ENCODE data around the gene AQP12B.
"Not testable (repeated sequence)": the region's sequence is repeated elsewhere in the genome, so short reads cannot be mapped to it uniquely, and the experiment has no call there.

AQP12B gene

GRCh38 chr2:240701091-240701735 lies 18.5 kb upstream of the AQP12B start:
- no peak for DNase-seq

DNA sequence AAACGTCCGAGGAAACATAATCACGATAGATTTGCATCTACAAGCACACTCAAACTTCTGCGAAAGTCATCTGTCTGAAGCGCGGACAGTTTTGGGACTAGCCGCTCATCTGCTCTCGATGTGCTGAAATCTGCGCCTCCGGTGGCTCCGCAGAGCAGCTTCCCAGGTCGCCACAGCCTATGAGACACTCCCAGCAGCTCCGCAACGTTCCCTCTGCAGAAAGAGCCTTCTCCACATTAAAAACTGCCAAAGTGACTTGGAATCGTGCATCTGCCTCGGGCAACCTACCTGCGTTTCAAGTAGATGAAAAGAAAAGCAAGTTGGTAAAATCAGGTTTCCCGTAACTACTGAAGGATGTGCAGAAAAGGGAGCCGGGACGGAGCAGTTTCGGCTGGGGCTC lies 17.9 kb upstream of the AQP12B start:
- not testable (repeated sequence) for DNase-seq

DNA sequence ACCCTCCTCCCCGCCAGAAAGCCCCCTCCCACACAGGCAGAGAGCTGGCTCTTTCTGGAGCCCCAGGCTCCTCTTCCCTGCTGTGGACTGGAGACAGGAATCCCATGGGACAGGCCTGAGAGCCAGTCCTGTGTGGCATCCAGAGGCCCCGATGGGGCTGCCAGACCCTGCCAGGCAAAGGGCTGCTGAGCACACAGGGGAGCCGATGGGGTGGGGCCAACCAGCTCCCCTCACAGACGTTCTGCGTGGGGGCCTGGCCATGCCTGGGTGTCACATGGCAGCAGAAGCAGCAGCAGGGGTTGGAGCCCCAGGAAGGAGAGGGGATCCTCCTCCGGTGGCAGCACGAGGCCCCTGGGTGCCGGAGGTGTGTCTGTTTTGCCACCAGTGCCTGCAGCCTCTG lies 17.1 kb upstream of the AQP12B start:
- not testable (repeated sequence) for DNase-seq

GRCh38 chr2:240698852-240699561 lies 16.3 kb upstream of the AQP12B start:
- DNase-seq = not testable (repeated sequence)

DNA sequence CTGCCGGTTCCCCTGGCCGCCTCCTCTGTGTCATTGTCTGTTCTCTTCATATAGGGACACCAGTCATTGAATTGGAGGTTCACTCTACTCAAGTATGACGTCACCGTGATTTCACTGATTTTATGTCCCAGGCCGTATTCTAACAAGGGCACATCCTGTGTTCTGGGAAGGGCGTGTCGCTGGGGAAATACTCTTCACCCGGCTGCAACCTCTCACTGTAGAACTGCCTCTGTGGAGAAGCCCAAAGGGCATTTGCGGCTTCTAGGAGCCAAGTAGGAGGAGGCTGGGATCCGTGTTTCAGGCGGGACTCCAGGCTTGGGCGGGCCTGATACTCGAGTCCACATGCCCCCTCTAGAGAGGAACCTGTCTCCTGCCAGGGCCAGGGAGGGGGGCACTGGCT lies 13.8 kb upstream of the AQP12B start:
- not testable (repeated sequence) for DNase-seq

- not testable (repeated sequence) for DNase-seq
Measured at GRCh38 chr2:240695593-240695992, 12.9 kb upstream of the AQP12B start.

DNA sequence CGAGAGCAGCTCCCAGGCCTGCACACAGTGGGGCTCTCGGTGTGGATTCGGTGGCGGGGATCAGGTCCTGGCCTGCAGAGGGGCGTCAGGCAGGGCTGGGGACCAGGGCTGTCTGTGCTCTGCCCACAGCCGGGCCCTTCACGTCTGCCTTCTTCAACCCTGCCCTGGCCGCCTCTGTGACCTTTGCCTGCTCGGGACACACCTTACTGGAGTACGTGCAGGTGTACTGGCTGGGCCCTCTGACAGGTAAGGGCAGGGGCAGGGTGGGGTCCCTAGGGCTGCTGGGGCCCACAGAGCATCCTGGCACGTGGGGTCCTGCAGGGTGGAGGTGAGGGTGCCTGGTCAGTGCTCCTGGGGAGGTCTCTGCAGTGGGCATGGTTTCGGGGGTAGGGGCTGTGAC lies 11.6 kb upstream of the AQP12B start:
- DNase-seq = not testable (repeated sequence)

GRCh38 chr2:240692583-240693561 lies 10.2 kb upstream of the AQP12B start:
- DNase-seq = not testable (repeated sequence)

DNA sequence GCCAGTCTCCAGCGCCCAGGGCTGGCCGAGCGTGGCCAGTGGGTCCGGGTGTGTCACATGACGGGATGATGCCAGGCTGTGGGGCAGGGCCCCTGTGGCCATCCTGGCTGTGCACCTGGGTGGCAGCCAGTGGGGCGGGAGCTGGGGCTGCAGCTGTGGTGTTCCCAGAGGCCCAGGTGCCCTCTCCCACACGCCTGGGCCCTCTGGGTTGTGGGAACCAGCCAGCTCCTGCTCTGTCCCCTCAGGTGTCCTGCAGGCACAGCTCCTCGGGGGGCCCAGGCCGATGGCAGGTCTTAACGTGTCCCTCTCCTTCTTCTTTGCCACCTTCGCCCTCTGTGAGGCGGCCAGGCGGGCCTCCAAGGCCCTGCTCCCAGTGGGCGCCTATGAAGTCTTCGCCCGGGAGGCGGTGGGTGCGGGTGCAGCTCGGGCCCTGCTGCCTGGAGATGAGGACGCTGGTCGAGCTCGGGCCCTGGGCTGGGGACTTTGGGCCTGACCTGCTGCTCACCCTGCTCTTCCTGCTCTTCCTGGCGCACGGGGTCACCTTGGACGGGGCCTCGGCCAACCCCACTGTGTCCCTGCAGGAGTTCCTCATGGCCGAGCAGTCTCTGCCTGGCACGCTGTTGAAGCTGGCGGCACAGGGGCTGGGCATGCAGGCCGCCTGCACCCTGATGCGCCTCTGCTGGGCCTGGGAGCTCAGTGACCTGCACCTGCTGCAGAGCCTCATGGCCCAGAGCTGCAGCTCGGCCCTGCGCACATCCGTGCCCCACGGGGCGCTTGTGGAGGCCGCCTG lies 9.1 kb upstream of the AQP12B start, which contains the start of gene AQP12A:
AQP12A (plus strand) TSS at position 236 of the 790 bp plus-strand sequence; CDS start at position 284, 48 bp downstream.
- not testable (repeated sequence) for DNase-seq

GRCh38 chr2:240691075-240691427 lies 8.4 kb upstream of the AQP12B start:
- not testable (repeated sequence) for DNase-seq

DNA sequence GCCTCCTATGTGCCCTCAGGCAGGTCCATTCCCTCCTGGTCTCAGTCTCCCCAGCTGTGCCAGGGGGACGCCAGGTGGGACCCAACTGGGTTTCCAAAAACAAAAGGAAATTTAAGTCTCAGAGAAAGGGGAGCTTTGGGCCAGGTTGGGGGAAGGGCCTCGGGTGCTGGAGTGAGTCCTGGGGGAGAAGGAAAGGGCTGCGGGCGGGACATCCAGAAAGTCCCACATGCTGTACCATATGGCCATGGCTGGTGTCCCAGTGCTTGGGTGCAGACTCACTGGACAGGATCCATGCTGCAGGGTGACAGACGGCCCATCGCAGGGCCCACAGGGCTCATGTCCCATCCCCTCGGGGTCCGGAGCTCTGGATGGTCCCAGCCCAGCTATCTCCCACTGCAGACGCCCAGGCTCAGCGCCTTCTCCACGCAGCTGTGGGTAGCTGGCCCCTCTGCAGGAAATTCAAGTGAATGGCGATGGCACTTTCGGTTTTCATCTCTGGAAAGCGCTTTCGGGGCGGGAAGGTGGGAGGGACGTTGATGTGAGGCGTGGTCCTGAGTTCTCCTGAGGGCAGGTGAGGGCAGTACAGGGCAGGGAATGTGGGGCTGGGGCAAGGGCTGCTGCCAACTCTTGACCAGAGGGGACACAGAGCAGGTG lies 7.9 kb upstream of the AQP12B start:
- not testable (repeated sequence) for DNase-seq

DNA sequence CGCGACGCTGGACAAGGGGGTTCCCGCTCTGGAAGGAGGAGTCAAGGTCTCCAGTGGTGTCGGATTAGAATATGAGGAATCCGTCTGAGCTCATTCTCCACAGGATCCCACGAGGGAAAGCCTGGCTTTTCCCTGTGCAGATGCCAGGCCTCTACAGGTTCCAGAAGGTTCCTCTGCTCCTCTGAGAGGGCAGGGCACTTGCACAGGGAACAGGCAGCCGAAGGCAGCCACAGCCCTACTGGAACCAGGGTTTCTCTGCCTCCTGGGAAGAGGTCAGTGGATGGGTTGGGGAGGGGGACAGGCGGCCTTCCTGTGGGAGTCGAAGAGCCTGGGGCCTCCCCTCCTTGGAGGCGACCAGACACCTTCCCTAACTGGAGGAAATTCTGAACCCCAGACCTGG lies 7.3 kb upstream of the AQP12B start:
- no peak for DNase-seq

DNA sequence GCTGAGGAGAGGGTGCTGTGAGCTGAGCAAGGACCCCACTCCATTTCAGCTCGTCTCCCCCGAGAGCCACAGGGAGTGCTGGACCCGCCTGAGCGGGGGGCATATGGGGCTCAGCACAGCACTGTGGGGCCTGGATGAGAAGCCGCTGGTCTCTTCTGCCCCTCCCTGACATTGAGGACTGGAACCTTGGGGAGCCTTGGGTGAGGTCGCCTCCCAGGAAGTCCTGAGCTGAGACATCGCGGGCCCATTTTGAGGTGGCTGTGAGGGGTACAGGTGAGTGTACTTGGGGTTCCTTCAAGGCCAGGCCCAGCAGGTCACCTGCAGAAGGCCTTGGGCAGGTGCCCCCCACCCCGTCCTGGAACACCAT lies 5.9 kb upstream of the AQP12B start:
- DNase-seq = no peak

DNA sequence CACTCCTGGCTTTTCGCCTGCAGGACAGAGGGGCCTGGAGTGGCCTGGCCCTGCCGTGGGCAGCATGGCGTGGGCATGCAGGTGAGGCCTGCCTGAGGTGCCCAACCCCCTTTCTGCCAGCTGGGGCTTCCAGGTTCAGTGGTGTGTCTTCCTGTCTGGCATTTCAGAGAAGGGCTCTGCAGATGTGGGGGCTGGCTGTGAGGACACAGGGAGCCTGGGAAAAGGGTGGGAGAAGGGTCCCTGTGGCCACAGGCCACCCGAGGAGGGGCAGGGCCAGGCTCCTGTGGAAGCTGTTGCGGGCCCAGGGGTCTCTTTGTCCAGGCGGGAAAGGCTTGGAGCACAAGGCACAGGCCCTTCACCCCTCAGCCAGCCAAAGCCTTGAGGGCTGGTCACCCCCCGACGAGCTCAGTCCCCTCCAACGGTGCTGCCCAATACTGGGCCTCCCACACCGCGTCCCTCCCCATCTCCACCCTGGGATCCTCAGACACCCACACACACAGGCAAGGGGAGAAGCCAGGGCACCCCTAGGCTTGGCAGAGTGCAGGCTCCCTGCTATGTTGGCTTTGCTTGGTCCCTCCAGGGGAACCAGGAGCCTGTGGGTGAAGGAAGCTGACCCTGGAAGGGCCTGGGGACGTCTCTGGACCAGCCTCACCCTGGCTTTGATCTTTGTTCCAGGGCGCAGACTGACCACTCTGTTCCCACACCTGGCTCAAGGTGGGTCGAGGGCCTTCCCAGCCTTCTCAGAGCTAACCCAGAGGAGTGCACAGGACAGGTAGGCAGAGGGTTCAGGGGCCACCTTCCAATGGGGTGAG lies 5.3 kb upstream of the AQP12B start:
- no peak for DNase-seq

DNA sequence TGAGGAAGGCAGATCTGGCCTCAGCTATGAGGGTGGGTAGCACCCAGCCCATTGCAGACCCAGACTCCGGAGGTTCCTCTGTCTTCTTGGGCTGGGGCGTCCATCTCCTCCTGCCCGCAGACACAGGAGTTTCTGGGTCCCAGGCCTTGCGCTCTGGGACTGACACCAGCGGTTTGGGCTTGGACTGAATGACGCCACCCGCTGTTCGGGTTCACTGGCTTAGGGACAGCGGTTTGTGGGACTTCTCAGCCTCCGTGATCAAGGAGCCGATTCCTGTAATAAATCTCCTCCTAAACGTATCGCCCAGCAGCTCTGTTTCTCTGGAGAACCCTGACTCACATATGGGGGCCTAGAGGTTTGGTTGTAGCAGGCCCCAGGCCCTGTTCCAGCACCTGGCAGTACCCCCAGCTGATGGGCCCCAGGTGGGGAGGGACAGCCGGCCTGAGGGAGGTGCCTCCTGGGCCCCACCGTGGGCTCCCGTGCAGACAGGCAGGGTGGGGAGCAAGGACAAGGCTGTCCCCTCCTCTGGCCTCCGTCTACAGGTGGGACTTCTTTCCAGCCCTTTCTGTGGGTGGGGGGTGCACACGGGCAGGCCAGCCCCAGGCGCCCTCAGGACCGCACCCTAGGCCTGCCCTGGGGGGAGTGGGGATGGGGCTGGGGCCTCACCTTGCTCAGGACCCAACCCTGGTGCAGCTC lies 4.5 kb upstream of the AQP12B start:
- DNase-seq = no peak

DNA sequence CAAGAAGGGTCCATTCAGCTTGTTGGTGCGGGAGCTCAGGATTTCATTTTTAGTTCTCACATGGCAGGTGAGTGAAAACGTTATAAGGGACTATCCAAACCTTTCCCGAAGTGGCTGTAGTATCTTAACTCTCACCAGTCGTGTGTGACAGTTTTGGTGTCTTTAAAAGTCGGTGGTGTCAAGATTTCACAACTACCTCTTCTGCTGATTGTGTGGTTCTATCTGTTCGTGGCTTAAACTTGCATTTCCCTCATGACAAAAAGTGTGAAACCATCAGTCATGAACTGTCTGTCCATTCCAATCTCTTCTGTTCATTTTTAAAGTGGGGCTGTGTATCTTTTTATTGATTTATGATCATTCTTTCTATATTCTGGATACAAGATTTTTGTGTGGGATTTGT lies 3.8 kb upstream of the AQP12B start:
- DNase-seq = no peak

GRCh38 chr2:240685771-240686371 lies 3.2 kb upstream of the AQP12B start:
- DNase-seq = no peak

- DNase-seq = peak; percentile 18
Measured at GRCh38 chr2:240683980-240684728, 1.5 kb upstream of the AQP12B start.

DNA sequence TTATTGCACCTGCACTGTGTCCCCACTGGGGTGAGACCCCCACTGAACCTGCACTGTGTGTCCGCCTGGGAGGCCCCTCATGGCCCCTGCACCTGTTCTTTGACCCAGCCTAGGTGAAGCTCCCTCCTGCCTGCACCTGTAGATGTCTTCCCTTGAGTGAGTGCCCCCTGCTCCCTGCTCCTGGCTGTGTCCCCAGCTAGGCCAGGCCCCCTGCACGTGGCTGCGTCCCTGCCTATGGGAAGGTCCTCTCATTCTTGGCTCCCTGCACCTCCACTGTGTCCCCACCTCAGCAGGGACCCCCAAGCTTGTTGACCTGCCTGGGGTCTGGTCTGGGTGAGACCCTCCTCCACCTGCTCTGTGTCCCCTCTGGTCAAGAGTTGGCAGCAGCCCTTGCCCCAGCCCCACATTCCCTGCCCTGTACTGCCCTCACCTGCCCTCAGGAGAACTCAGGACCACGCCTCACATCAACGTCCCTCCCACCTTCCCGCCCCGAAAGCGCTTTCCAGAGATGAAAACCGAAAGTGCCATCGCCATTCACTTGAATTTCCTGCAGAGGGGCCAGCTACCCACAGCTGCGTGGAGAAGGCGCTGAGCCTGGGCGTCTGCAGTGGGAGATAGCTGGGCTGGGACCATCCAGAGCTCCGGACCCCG lies 769 bp upstream of the AQP12B start:
- not testable (repeated sequence) for DNase-seq
